ENCODE measurements around the gene DPP10. TPM values are rescaled to one million over a fixed set of nuclear protein-coding genes. Genes with fewer than 3 reads are reported as not detected.

The DPP10 gene
- total and polyA plus RNA-seq, 8 donors: 0.68 to 8.2 (median 4.7) TPM

DNA sequence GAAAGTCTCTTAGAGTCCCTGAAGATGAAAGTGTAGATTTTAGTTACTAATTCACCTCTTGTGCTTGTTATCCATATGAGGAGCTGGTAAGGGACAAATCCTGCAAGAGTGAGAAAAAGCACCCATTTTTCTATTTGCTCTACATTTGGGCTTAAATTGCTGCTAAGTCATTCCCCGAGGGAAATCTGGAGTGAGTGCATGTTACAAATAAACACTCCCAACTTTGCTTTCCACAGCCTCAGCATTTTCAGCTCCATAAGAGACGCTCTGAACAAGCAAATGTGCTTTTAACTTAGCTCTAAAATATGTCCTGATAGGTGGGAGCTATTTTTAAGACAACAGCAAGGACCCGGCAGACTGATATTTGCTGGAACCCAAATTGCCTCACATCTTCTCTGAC, 126.7 kb downstream of the DPP10 start:
- H3K4me3 ChIP-seq: no peak overlapping the region
- intact Hi-C loops (cut with DNase I): no loop called here
- no peaks in the 10 kb centered on the region for H3K36me3 ChIP-seq
- no peaks in the 10 kb centered on the region for H3K4me1 ChIP-seq
- DNase-seq (no peak), ATAC-seq (no peak)
- H3K27me3 ChIP-seq: no peaks in the 10 kb centered on the region
- no peak overlapping the region for H3K27ac ChIP-seq
- no peaks in the 10 kb centered on the region for H3K9me3 ChIP-seq
- TF ChIP-seq CTCF (IDR thresholded peaks at IDR 0.05): no peak

GRCh38 chr2:114577657-114578056, 135.2 kb downstream of the DPP10 start:
- TF ChIP-seq CTCF (IDR thresholded peaks at IDR 0.05): no peak
- Histone ChIP-seq H3K9me3 (no peaks in the 10 kb centered on the region), H3K4me3 (no peak overlapping the region), H3K27me3 (no peaks in the 10 kb centered on the region), H3K36me3 (no peaks in the 10 kb centered on the region), H3K4me1 (no peaks in the 10 kb centered on the region), H3K27ac (no peak overlapping the region)
- DNase-seq (no peak), ATAC-seq (no peak)
- intact Hi-C loops (cut with DNase I): no loop called here

DNA sequence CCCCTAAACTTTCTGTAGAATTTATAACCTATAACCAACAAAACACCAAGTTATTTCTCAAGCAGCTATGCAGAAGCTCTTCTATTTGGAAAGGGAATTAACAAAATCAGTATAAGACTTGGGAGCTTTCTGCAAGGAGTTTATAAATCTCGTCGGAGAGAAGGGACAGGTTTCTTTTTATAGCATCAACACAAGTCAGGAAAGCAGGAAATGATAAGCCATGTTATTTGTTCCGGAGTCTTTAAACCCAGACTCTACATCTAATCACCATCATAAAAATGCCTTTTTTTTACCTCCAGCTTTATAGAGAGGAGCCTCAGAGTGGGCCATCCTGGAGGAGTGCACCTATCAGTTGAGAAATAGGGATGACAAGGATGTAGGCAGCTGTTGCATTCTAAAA, 137.1 kb downstream of the DPP10 start:
- ATAC-seq: no peak
- no peak overlapping the region for H3K4me3 ChIP-seq
- no peaks in the 10 kb centered on the region for H3K4me1 ChIP-seq
- TF ChIP-seq CTCF (IDR thresholded peaks at IDR 0.05): no peak
- no peaks in the 10 kb centered on the region for H3K9me3 ChIP-seq
- no peaks in the 10 kb centered on the region for H3K27me3 ChIP-seq
- H3K27ac ChIP-seq: no peak overlapping the region
- H3K36me3 ChIP-seq: no peaks in the 10 kb centered on the region
- no peak for DNase-seq
- intact Hi-C loops (cut with DNase I): no loop called here

- Histone ChIP-seq H3K27me3 (no peaks in the 10 kb centered on the region), H3K9me3 (no peaks in the 10 kb centered on the region), H3K27ac (no peak overlapping the region), H3K4me3 (no peak overlapping the region), H3K4me1 (no peaks in the 10 kb centered on the region), H3K36me3 (no peaks in the 10 kb centered on the region)
- no peak for DNase-seq
- ATAC-seq: no peak
- intact Hi-C loops (cut with DNase I): no loop called here
- TF ChIP-seq CTCF (IDR thresholded peaks at IDR 0.05): no peak
Measured at GRCh38 chr2:114580691-114581090, 138.2 kb downstream of the DPP10 start.

GRCh38 chr2:114598329-114598728, 155.9 kb downstream of the DPP10 start:
- Histone ChIP-seq H3K4me3 (no peak overlapping the region), H3K27ac (no peak overlapping the region), H3K4me1 (no peaks in the 10 kb centered on the region), H3K9me3 (no peaks in the 10 kb centered on the region), H3K36me3 (no peaks in the 10 kb centered on the region), H3K27me3 (no peaks in the 10 kb centered on the region)
- DNase-seq (no peak), ATAC-seq (peak; percentile 91)
- intact Hi-C loops (cut with DNase I): no loop called here
- TF ChIP-seq CTCF (IDR thresholded peaks at IDR 0.05): no peak

Data from left lung (tissue), 10 donors.